PC-9 (cell line): Measurements from ENCODE around the gene NANOS3.

Source experiments
- CTCF ChIP-seq: fragments of 200-600 bp; sonication (generic); conservative IDR thresholded peaks from 2 replicates; pipeline ENCODE4 v1.6.1; 2017; ENCODE audit warnings: mixed run types, antibody characterized with exemption, mild to moderate bottlenecking, moderate library complexity
- EZH2 ChIP-seq: fragments of 200-600 bp; sonication (generic); IDR thresholded peaks from 2 replicates; pipeline ENCODE4 v1.8.0; 2017; ENCODE audit warnings: antibody characterized with exemption, low read depth

GRCh38 chr19:13843104-13843921, 33.6 kb upstream of the NANOS3 start:
- TF ChIP-seq CTCF, result no peak; the same call in 1 of the 2 replicates
- TF ChIP-seq EZH2, result no peak
